Measurements from ENCODE around the gene USP10. TPM values are rescaled to one million over a fixed set of nuclear protein-coding genes. Genes with fewer than 3 reads are reported as not detected.

Gene USP10
- total RNA-seq, 1 donor from 2014 or later: 128 TPM

- H3K27ac Mint-ChIP-seq: peak overlapping the region; percentile 48
- H3K9me3 Mint-ChIP-seq: no peaks in the 10 kb centered on the region
- H3K36me3 Mint-ChIP-seq: no peaks in the 10 kb centered on the region
- H3K27me3 Mint-ChIP-seq (ENCODE audit: low read depth): no peaks in the 10 kb centered on the region
- DNase-seq (ENCODE audit: low spot score in 2 of 2, unreplicated experiment in 2 of 2): no peak
- TF ChIP-seq CTCF (IDR thresholded peaks at IDR 0.05; ENCODE audit: unreplicated experiment): no peak
- H3K4me1 Mint-ChIP-seq: peaks cover 7% of the 10 kb centered on the region
- H3K4me3 Mint-ChIP-seq: no peak overlapping the region
These were observed 106.6 kb downstream of the USP10 start for GRCh38 chr16:84806256-84806889.

- Mint-ChIP-seq H3K4me1 (peaks cover 7% of the 10 kb centered on the region), H3K27me3 (ENCODE audit: low read depth) (no peaks in the 10 kb centered on the region), H3K9me3 (no peaks in the 10 kb centered on the region), H3K27ac (peak overlapping the region; percentile 39), H3K36me3 (no peaks in the 10 kb centered on the region), H3K4me3 (no peak overlapping the region)
- TF ChIP-seq CTCF (IDR thresholded peaks at IDR 0.05; ENCODE audit: unreplicated experiment): no peak
- no peak for DNase-seq (ENCODE audit: low spot score in 2 of 2, unreplicated experiment in 2 of 2)
These were observed 107.1 kb downstream of the USP10 start for GRCh38 chr16:84806890-84807258.

GRCh38 chr16:84807776-84808175, 108.0 kb downstream of the USP10 start:
- no peaks in the 10 kb centered on the region for H3K36me3 Mint-ChIP-seq
- H3K4me3 Mint-ChIP-seq: no peak overlapping the region
- peaks cover 7% of the 10 kb centered on the region for H3K4me1 Mint-ChIP-seq
- no peak for DNase-seq (ENCODE audit: low spot score in 2 of 2, unreplicated experiment in 2 of 2)
- TF ChIP-seq CTCF (IDR thresholded peaks at IDR 0.05; ENCODE audit: unreplicated experiment): no peak
- no peak overlapping the region for H3K27ac Mint-ChIP-seq
- peaks cover under 1% of the 10 kb centered on the region for H3K27me3 Mint-ChIP-seq (ENCODE audit: low read depth)
- no peaks in the 10 kb centered on the region for H3K9me3 Mint-ChIP-seq

- H3K27ac Mint-ChIP-seq: no peak overlapping the region
These were observed 109.0 kb downstream of the USP10 start for GRCh38 chr16:84808826-84809225.

GRCh38 chr16:84810518-84811273, 110.9 kb downstream of the USP10 start:
- Mint-ChIP-seq H3K9me3 (no peaks in the 10 kb centered on the region), H3K4me3 (no peak overlapping the region)
- no peak for DNase-seq (ENCODE audit: low spot score in 2 of 2, unreplicated experiment in 2 of 2)

More at GRCh38 chr16:84808826-84809225, 109.0 kb downstream of the USP10 start:
- Mint-ChIP-seq H3K4me1 (peaks cover 7% of the 10 kb centered on the region), H3K9me3 (no peaks in the 10 kb centered on the region), H3K36me3 (no peaks in the 10 kb centered on the region), H3K27me3 (ENCODE audit: low read depth) (peaks cover 5% of the 10 kb centered on the region), H3K4me3 (no peak overlapping the region)
- TF ChIP-seq CTCF (IDR thresholded peaks at IDR 0.05; ENCODE audit: unreplicated experiment): no peak
- DNase-seq (ENCODE audit: low spot score in 2 of 2, unreplicated experiment in 2 of 2): no peak

More at GRCh38 chr16:84810518-84811273, 110.9 kb downstream of the USP10 start:
- H3K27me3 Mint-ChIP-seq (ENCODE audit: low read depth): peaks cover 9% of the 10 kb centered on the region
- peaks cover 7% of the 10 kb centered on the region for H3K4me1 Mint-ChIP-seq
- H3K36me3 Mint-ChIP-seq: no peaks in the 10 kb centered on the region
- H3K27ac Mint-ChIP-seq: no peak overlapping the region
- TF ChIP-seq CTCF (IDR thresholded peaks at IDR 0.05; ENCODE audit: unreplicated experiment): no peak

Data from mesothelial cell of epicardium (in vitro differentiated cells).